Panc1 (cell line): ENCODE results near the gene ATF6B. TPM values are rescaled to one million over a fixed set of nuclear protein-coding genes. Genes with fewer than 3 reads are reported as not detected.

Experiments
- ATAC-seq: fragments of 200-7000 bp; cut with Tn5 transposase; 2 replicates; pipeline ENCODE4 v1.9.1; 2020; ENCODE audit warnings: mild to moderate bottlenecking, moderate library complexity
- BruUV-seq: library from RNA; stranded (reverse); fragments of 400-500 nt; replicated peaks from 2 replicates; lab custom pipeline; 2021; lab: Mats Ljungman, UMichigan
- CTCF ChIA-PET: fragments of 300-600 bp; sonication (Branson Sonifier 250); formaldehyde crosslinking; loops from one replicate; lab custom pipeline; 2022; ENCODE audit warnings: antibody characterized with exemption; lab: Charles Lee
- POLR2A ChIA-PET: fragments of 300-600 bp; sonication (Branson Sonifier 250); formaldehyde crosslinking; loops from one replicate; lab custom pipeline; 2022; ENCODE audit warnings: antibody characterized with exemption; lab: Charles Lee
- DNase-seq: peaks from one replicate; pipeline ENCODE4 v3.0.0-alpha.2; 2010; ENCODE audit warnings: low read depth, low spot score
- H3K27ac ChIP-seq: 2 replicates; pipeline ENCODE4 v1.5.1; 2011; ENCODE audit warnings: mild to moderate bottlenecking, low read length, inconsistent platforms
- H3K27me3 ChIP-seq: fragments of 200-500 bp; sonication (Bioruptor generic); 2 replicates; pipeline ENCODE4 v1.6.0; 2014; ENCODE audit warnings: low read length, inconsistent platforms; ENCODE audit not compliant: control insufficient read depth, insufficient read depth
- H3K36me3 ChIP-seq: fragments of 200-500 bp; sonication (Bioruptor generic); 2 replicates; pipeline ENCODE4 v1.5.1; 2014; ENCODE audit warnings: inconsistent platforms, mild to moderate bottlenecking, low read length, moderate library complexity; ENCODE audit not compliant: control insufficient read depth, insufficient read depth
- H3K4me1 ChIP-seq: 2 replicates; pipeline ENCODE4 v1.5.1; 2011; ENCODE audit warnings: inconsistent platforms, mild to moderate bottlenecking, low read length, moderate library complexity; ENCODE audit not compliant: control insufficient read depth, insufficient read depth
- H3K4me3 ChIP-seq, 2 experiments: 2 replicates each; pipeline ENCODE4 v1.5.1; 2011 to 2012; ENCODE audit warnings: low read depth in 2 of 2, low read length in 2 of 2, mild to moderate bottlenecking in 2 of 2, inconsistent platforms in 1 of 2, moderate library complexity in 1 of 2
- H3K9me3 ChIP-seq: fragments of 200-500 bp; sonication (Bioruptor generic); 2 replicates; pipeline ENCODE4 v1.5.1; 2014; ENCODE audit warnings: low read depth, mild to moderate bottlenecking, inconsistent platforms, low read length, moderate library complexity; ENCODE audit not compliant: control insufficient read depth, insufficient read depth
- CTCF ChIP-seq: fragments of 450-650 bp; IDR thresholded peaks from 2 replicates; pipeline ENCODE4 v1.5.1; 2017; ENCODE audit warnings: mild to moderate bottlenecking
- POLR2AphosphoS5 ChIP-seq: IDR thresholded peaks from 2 replicates; pipeline ENCODE4 v1.6.1; 2012; ENCODE audit warnings: mild to moderate bottlenecking, low read depth, low read length, moderate library complexity
- SIN3A ChIP-seq: IDR thresholded peaks from 2 replicates; pipeline ENCODE4 v1.6.1; 2012; ENCODE audit warnings: low read depth, mild to moderate bottlenecking, low read length, moderate library complexity, borderline replicate concordance; ENCODE audit not compliant: insufficient read depth
- TCF7L2 ChIP-seq: IDR thresholded peaks from 2 replicates; pipeline ENCODE4 v1.6.1; 2011; ENCODE audit warnings: mild to moderate bottlenecking, low read depth, low read length, inconsistent platforms
- in situ Hi-C: cut with HindIII; loops from 2 replicates; pipeline ENCODE4 v1.10.0; 2016; ENCODE audit warnings: low sequenced_read_pairs, low pct_unique_long_range_greater_than_20kb
- intact Hi-C: fragments of 100-400 bp; cut with micrococcal nuclease; formaldehyde crosslinking; loops from one replicate; pipeline ENCODE4 v1.10.0; 2022; ENCODE audit not compliant: unreplicated experiment
- total RNA-seq: library from RNA; stranded (reverse); gene quantifications from one replicate; pipeline ENCODE4 v1.2.1, GENCODE V29; 2021; ENCODE audit not compliant: unreplicated experiment
- TF ChIP-seq, protein P1 (sequence below), 2 experiments: IDR thresholded peaks; 2 replicates each; pipeline ENCODE4 v1.6.1; 2011 to 2012; ENCODE audit warnings: low read depth in 2 of 2, control low read depth in 1 of 2, low read length in 1 of 2, mild to moderate bottlenecking in 1 of 2, moderate library complexity in 1 of 2; ENCODE audit not compliant: insufficient read depth in 1 of 2

Gene ATF6B
- total RNA-seq, 1 experiment from 2014 or later: 127 TPM

DNA sequence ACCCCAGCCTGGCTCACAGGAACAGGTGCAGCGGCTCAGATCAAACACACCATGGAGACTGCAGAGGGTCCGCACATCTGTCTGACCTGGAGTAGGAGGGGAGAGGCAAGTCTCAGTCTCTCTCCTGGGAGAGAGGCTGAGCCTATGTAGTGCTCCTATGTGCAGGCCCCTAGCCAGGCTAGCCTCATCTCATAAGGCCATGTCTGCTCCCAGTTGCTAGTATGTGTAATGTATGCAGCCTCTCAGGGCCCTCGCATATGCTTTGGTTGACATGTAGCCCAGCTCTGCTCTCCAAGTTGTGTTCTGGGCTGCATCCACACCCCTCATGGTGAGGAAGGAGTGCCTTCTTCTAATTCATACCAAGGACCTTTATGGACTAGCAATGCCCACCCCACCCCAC is 30.7 kb downstream of the ATF6B start:
- BruUV-seq: no TSS peak
- in situ Hi-C loops: no loop called here

GRCh38 chr6:32096394-32097258 is 31.4 kb downstream of the ATF6B start:
- TF ChIP-seq POLR2AphosphoS5 (no peak), CTCF (no peak), TCF7L2 (no peak), SIN3A (no peak)
- TF ChIP-seq, protein P1, sequence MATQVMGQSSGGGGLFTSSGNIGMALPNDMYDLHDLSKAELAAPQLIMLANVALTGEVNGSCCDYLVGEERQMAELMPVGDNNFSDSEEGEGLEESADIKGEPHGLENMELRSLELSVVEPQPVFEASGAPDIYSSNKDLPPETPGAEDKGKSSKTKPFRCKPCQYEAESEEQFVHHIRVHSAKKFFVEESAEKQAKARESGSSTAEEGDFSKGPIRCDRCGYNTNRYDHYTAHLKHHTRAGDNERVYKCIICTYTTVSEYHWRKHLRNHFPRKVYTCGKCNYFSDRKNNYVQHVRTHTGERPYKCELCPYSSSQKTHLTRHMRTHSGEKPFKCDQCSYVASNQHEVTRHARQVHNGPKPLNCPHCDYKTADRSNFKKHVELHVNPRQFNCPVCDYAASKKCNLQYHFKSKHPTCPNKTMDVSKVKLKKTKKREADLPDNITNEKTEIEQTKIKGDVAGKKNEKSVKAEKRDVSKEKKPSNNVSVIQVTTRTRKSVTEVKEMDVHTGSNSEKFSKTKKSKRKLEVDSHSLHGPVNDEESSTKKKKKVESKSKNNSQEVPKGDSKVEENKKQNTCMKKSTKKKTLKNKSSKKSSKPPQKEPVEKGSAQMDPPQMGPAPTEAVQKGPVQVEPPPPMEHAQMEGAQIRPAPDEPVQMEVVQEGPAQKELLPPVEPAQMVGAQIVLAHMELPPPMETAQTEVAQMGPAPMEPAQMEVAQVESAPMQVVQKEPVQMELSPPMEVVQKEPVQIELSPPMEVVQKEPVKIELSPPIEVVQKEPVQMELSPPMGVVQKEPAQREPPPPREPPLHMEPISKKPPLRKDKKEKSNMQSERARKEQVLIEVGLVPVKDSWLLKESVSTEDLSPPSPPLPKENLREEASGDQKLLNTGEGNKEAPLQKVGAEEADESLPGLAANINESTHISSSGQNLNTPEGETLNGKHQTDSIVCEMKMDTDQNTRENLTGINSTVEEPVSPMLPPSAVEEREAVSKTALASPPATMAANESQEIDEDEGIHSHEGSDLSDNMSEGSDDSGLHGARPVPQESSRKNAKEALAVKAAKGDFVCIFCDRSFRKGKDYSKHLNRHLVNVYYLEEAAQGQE (IDR thresholded peaks at IDR 0.05; ENCODE audit: insufficient read depth in 1 of 2, low read depth in 2 of 2, low read length in 1 of 2): no peak
- H3K27ac ChIP-seq: no peak overlapping the region
- peak; percentile 43 for ATAC-seq
- POLR2A ChIA-PET: interaction anchor here (0.6 kb wide), 1 partner anchor 28 kb away, joined by 4 read pairs; no protein-coding TSS in a partner anchor
- in situ Hi-C loops: no loop called here
- no peaks in the 10 kb centered on the region; the same call in 1 of the 2 replicates for H3K27me3 ChIP-seq
- no peaks in the 10 kb centered on the region for H3K9me3 ChIP-seq
- no peaks in the 10 kb centered on the region for H3K4me1 ChIP-seq
- CTCF ChIA-PET: interaction anchor here (0.9 kb wide), 1 partner anchor 9 kb away, joined by 3 read pairs; no protein-coding TSS in a partner anchor
- no TSS peak for BruUV-seq
- DNase-seq: no peak
- 0 out of 4 replicates have a peak overlapping the region, but pooled peaks of 1 of the 2 experiments have one; percentile 8 for H3K4me3 ChIP-seq
- H3K36me3 ChIP-seq: no peaks in the 10 kb centered on the region
- intact Hi-C loops: no loop called here

More for the DNA sequence above, 30.7 kb downstream of the ATF6B start:
- no peak overlapping the region for H3K4me3 ChIP-seq
- intact Hi-C loops: no loop called here
- no peaks in the 10 kb centered on the region for H3K4me1 ChIP-seq
- no peaks in the 10 kb centered on the region; the same call in 1 of the 2 replicates for H3K27me3 ChIP-seq
- DNase-seq (no peak), ATAC-seq (peak; percentile 45)
- no peaks in the 10 kb centered on the region for H3K9me3 ChIP-seq
- H3K27ac ChIP-seq: no peak overlapping the region
- ChIA-PET POLR2A (interaction anchor here (0.6 kb wide), 1 partner anchor 29 kb away, joined by 4 read pairs; no protein-coding TSS in a partner anchor), CTCF (interaction anchor here (0.9 kb wide), 1 partner anchor 9 kb away, joined by 3 read pairs; no protein-coding TSS in a partner anchor)
- no peaks in the 10 kb centered on the region for H3K36me3 ChIP-seq
- TF ChIP-seq TCF7L2 (no peak), CTCF (no peak), POLR2AphosphoS5 (no peak), SIN3A (no peak)
- TF ChIP-seq, protein P1 (IDR thresholded peaks at IDR 0.05; ENCODE audit: insufficient read depth in 1 of 2, low read depth in 2 of 2, low read length in 1 of 2): no peak
